ENCODE results near the gene PDGFD. TPM values are rescaled to one million over a fixed set of nuclear protein-coding genes. Genes with fewer than 3 reads are reported as not detected.

Gene PDGFD
- total and polyA plus RNA-seq, 2 donors (not counting 1 experiment from before 2014, with no cell fraction given) = 1.3 TPM

DNA sequence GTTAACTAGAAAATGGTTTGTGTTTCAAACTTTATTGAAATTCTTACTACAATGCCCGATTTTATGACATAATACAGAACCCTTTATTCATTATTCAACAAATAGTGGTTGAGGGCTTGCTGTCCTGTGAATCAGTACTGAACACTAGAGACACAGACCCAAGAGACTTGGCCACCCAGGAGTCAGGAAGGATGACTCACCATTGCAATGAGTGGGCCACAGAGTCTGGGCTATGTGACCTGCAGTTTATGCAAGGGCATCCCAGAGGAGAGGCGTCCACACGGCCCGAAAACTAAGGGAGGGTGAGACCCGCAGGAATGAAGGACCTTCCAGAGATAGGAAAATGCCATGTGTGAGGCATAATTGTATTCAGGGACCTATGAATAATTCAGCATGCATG, 271.3 kb downstream of the PDGFD start:
- TF ChIP-seq, protein P1, sequence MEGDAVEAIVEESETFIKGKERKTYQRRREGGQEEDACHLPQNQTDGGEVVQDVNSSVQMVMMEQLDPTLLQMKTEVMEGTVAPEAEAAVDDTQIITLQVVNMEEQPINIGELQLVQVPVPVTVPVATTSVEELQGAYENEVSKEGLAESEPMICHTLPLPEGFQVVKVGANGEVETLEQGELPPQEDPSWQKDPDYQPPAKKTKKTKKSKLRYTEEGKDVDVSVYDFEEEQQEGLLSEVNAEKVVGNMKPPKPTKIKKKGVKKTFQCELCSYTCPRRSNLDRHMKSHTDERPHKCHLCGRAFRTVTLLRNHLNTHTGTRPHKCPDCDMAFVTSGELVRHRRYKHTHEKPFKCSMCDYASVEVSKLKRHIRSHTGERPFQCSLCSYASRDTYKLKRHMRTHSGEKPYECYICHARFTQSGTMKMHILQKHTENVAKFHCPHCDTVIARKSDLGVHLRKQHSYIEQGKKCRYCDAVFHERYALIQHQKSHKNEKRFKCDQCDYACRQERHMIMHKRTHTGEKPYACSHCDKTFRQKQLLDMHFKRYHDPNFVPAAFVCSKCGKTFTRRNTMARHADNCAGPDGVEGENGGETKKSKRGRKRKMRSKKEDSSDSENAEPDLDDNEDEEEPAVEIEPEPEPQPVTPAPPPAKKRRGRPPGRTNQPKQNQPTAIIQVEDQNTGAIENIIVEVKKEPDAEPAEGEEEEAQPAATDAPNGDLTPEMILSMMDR (conservative IDR thresholded peaks at IDR 0.05 in 1 of 2, IDR thresholded peaks at IDR 0.05 in 1 of 2; ENCODE audit: low read depth in 1 of 2, low read length in 2 of 2) = no peak
- TF ChIP-seq EZH2 (IDR thresholded peaks at IDR 0.05; ENCODE audit: low read length, missing control alignments) = no peak
- DNase-seq (ENCODE audit: low read depth in 2 of 2) = peak; percentile 25 to 85
- Histone ChIP-seq H3K27me3 (ENCODE audit: control insufficient read depth, insufficient read depth, low read length) (no peaks in the 10 kb centered on the region), H3K27ac (ENCODE audit: insufficient read depth, low read length) (no peak overlapping the region), H3K9me3 (ENCODE audit: control insufficient read depth, insufficient read depth, low read depth, low read length) (no peaks in the 10 kb centered on the region), H3K4me3 (replicated peaks in 1 of 4; ENCODE audit: control extremely low read depth in 1 of 4, insufficient read depth in 1 of 4, low read depth in 3 of 4, low read length in 4 of 4) (no peak overlapping the region), H3K4me2 (ENCODE audit: extremely low read depth, insufficient read depth, low read length) (no peak overlapping the region), H2AFZ (ENCODE audit: low read length) (no peak overlapping the region), H3K4me1 (ENCODE audit: control insufficient read depth, extremely low read depth, insufficient read depth, low read length) (no peaks in the 10 kb centered on the region), H3K36me3 (ENCODE audit: control insufficient read depth, insufficient read depth, low read length) (no peaks in the 10 kb centered on the region), H4K20me1 (ENCODE audit: control insufficient read depth, extremely low read depth, insufficient read depth, low read length) (no peaks in the 10 kb centered on the region), H3K9ac (ENCODE audit: insufficient read depth, low read length) (no peak overlapping the region), H3K79me2 (ENCODE audit: control insufficient read depth, insufficient read depth, low read length) (no peaks in the 10 kb centered on the region)

- Histone ChIP-seq H3K4me2 (ENCODE audit: extremely low read depth, insufficient read depth, low read length) (no peak overlapping the region), H3K36me3 (ENCODE audit: control insufficient read depth, insufficient read depth, low read length) (no peaks in the 10 kb centered on the region), H2AFZ (ENCODE audit: low read length) (no peak overlapping the region), H3K9ac (ENCODE audit: insufficient read depth, low read length) (no peak overlapping the region), H3K27ac (ENCODE audit: insufficient read depth, low read length) (no peak overlapping the region), H3K4me1 (ENCODE audit: control insufficient read depth, extremely low read depth, insufficient read depth, low read length) (no peaks in the 10 kb centered on the region), H3K9me3 (ENCODE audit: control insufficient read depth, insufficient read depth, low read depth, low read length) (no peaks in the 10 kb centered on the region), H4K20me1 (ENCODE audit: control insufficient read depth, extremely low read depth, insufficient read depth, low read length) (no peaks in the 10 kb centered on the region), H3K4me3 (replicated peaks in 1 of 4; ENCODE audit: control extremely low read depth in 1 of 4, insufficient read depth in 1 of 4, low read depth in 3 of 4, low read length in 4 of 4) (no peak overlapping the region), H3K79me2 (ENCODE audit: control insufficient read depth, insufficient read depth, low read length) (no peaks in the 10 kb centered on the region), H3K27me3 (ENCODE audit: control insufficient read depth, insufficient read depth, low read length) (no peaks in the 10 kb centered on the region)
- TF ChIP-seq, protein P1 (conservative IDR thresholded peaks at IDR 0.05 in 1 of 2, IDR thresholded peaks at IDR 0.05 in 1 of 2; ENCODE audit: low read depth in 1 of 2, low read length in 2 of 2) = no peak
- no peak for TF ChIP-seq EZH2 (IDR thresholded peaks at IDR 0.05; ENCODE audit: low read length, missing control alignments)
- no peak for DNase-seq (ENCODE audit: low read depth in 2 of 2)
Observed at GRCh38 chr11:103890654-103891053, 273.3 kb downstream of the PDGFD start.

GRCh38 chr11:103889679-103890078, 274.3 kb downstream of the PDGFD start:
- Histone ChIP-seq H4K20me1 (ENCODE audit: control insufficient read depth, extremely low read depth, insufficient read depth, low read length) (no peaks in the 10 kb centered on the region), H3K79me2 (ENCODE audit: control insufficient read depth, insufficient read depth, low read length) (no peaks in the 10 kb centered on the region), H3K27ac (ENCODE audit: insufficient read depth, low read length) (no peak overlapping the region), H3K4me1 (ENCODE audit: control insufficient read depth, extremely low read depth, insufficient read depth, low read length) (no peaks in the 10 kb centered on the region), H3K4me2 (ENCODE audit: extremely low read depth, insufficient read depth, low read length) (no peak overlapping the region), H3K4me3 (replicated peaks in 1 of 4; ENCODE audit: control extremely low read depth in 1 of 4, insufficient read depth in 1 of 4, low read depth in 3 of 4, low read length in 4 of 4) (no peak overlapping the region), H3K27me3 (ENCODE audit: control insufficient read depth, insufficient read depth, low read length) (no peaks in the 10 kb centered on the region), H3K9me3 (ENCODE audit: control insufficient read depth, insufficient read depth, low read depth, low read length) (no peaks in the 10 kb centered on the region), H2AFZ (ENCODE audit: low read length) (no peak overlapping the region), H3K36me3 (ENCODE audit: control insufficient read depth, insufficient read depth, low read length) (no peaks in the 10 kb centered on the region), H3K9ac (ENCODE audit: insufficient read depth, low read length) (no peak overlapping the region)
- DNase-seq (ENCODE audit: low read depth in 2 of 2) = no peak
- TF ChIP-seq, protein P1 (conservative IDR thresholded peaks at IDR 0.05 in 1 of 2, IDR thresholded peaks at IDR 0.05 in 1 of 2; ENCODE audit: low read depth in 1 of 2, low read length in 2 of 2) = no peak
- TF ChIP-seq EZH2 (IDR thresholded peaks at IDR 0.05; ENCODE audit: low read length, missing control alignments) = no peak
